Measurements from ENCODE around the gene SLC24A2.

DNA sequence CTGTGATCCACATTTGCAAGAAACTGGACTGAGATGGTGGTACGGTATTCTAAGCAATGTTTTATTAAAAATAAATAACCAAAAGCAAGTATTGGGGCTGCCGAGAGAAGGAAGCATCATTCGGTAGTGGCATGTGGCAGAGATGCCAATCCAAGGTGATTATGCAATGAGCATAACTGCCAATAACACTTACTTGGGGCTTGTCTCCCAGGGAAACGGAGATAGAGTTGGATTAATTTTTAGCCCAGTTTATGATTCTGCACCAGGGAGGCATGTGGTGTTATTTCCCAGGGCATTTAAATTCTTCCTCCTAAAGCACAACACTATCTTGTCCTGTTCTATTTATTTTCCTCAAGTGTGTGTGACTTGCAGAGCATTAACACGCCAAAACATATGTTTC, 17.9 kb downstream of the SLC24A2 start:
- TF ChIP-seq, protein P1, sequence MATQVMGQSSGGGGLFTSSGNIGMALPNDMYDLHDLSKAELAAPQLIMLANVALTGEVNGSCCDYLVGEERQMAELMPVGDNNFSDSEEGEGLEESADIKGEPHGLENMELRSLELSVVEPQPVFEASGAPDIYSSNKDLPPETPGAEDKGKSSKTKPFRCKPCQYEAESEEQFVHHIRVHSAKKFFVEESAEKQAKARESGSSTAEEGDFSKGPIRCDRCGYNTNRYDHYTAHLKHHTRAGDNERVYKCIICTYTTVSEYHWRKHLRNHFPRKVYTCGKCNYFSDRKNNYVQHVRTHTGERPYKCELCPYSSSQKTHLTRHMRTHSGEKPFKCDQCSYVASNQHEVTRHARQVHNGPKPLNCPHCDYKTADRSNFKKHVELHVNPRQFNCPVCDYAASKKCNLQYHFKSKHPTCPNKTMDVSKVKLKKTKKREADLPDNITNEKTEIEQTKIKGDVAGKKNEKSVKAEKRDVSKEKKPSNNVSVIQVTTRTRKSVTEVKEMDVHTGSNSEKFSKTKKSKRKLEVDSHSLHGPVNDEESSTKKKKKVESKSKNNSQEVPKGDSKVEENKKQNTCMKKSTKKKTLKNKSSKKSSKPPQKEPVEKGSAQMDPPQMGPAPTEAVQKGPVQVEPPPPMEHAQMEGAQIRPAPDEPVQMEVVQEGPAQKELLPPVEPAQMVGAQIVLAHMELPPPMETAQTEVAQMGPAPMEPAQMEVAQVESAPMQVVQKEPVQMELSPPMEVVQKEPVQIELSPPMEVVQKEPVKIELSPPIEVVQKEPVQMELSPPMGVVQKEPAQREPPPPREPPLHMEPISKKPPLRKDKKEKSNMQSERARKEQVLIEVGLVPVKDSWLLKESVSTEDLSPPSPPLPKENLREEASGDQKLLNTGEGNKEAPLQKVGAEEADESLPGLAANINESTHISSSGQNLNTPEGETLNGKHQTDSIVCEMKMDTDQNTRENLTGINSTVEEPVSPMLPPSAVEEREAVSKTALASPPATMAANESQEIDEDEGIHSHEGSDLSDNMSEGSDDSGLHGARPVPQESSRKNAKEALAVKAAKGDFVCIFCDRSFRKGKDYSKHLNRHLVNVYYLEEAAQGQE (IDR thresholded peaks at IDR 0.05; ENCODE audit: insufficient read depth in 1 of 2, low read depth in 2 of 2, low read length in 2 of 2): no peak
- TF ChIP-seq POLR2AphosphoS5 (IDR thresholded peaks at IDR 0.05; ENCODE audit: low read depth, low read length): no peak

All from PFSK-1 (cell line).